ENCODE measurements around the gene TRAF3.
"Not testable (repeated sequence)": the region's sequence is repeated elsewhere in the genome, so short reads cannot be mapped to it uniquely, and the experiment has no call there.

The TRAF3 gene

GRCh38 chr14:102830474-102831045 is 53.3 kb downstream of the TRAF3 start:
- DNase-seq: no peak

- no peak for DNase-seq
Measured at GRCh38 chr14:102831163-102831804, 54.0 kb downstream of the TRAF3 start.

GRCh38 chr14:102833341-102833740 is 56.1 kb downstream of the TRAF3 start:
- DNase-seq: no peak

- no peak for DNase-seq
Measured at GRCh38 chr14:102833991-102834390, 56.7 kb downstream of the TRAF3 start.

GRCh38 chr14:102835959-102836358 is 58.7 kb downstream of the TRAF3 start:
- no peak for DNase-seq

- DNase-seq: not testable (repeated sequence)
Measured at GRCh38 chr14:102837120-102837519, 59.9 kb downstream of the TRAF3 start.

GRCh38 chr14:102838501-102838900 is 61.3 kb downstream of the TRAF3 start:
- DNase-seq: no peak

GRCh38 chr14:102840115-102840514 is 62.9 kb downstream of the TRAF3 start:
- no peak for DNase-seq

GRCh38 chr14:102840771-102841528 is 63.7 kb downstream of the TRAF3 start:
- DNase-seq: no peak

GRCh38 chr14:102848830-102849525 is 71.7 kb downstream of the TRAF3 start:
- DNase-seq: no peak

- DNase-seq: no peak
Measured at GRCh38 chr14:102849526-102850379, 72.5 kb downstream of the TRAF3 start.

GRCh38 chr14:102853648-102854047 is 76.4 kb downstream of the TRAF3 start:
- no peak for DNase-seq

GRCh38 chr14:102854091-102854703 is 76.9 kb downstream of the TRAF3 start:
- DNase-seq: no peak

- DNase-seq: no peak
Measured at GRCh38 chr14:102856179-102856578, 78.9 kb downstream of the TRAF3 start.

GRCh38 chr14:102857444-102857843 is 80.2 kb downstream of the TRAF3 start:
- DNase-seq: no peak

- no peak for DNase-seq
Measured at GRCh38 chr14:102859911-102860310, 82.7 kb downstream of the TRAF3 start.

GRCh38 chr14:102862154-102862773 is 85.0 kb downstream of the TRAF3 start:
- DNase-seq: no peak

GRCh38 chr14:102863381-102863780 is 86.1 kb downstream of the TRAF3 start:
- DNase-seq: no peak

GRCh38 chr14:102865916-102866315 is 88.7 kb downstream of the TRAF3 start:
- DNase-seq: not testable (repeated sequence)

GRCh38 chr14:102866982-102867761 is 89.9 kb downstream of the TRAF3 start:
- no peak for DNase-seq

Measured in central memory CD4-positive, alpha-beta T cell (primary cell).